Gastroesophageal sphincter (tissue), 4 donors: ENCODE results near the gene TLE7. TPM values are rescaled to one million over a fixed set of nuclear protein-coding genes. Genes with fewer than 3 reads are reported as not detected.

Experiments used
- ATAC-seq: fragments of 150-250 bp; one replicate; pipeline ENCODE4 v1.9.1; 2016; ENCODE audit warnings: mild to moderate bottlenecking, moderate library complexity
- H3K27ac ChIP-seq, 4 donors: fragments of 200-600 bp; sonication (generic) in 3 of 4; 1 replicate in 3 of 4; 2 replicates in 1 of 4; pipeline ENCODE4 v1.5.1; 2016 to 2019
- H3K27me3 ChIP-seq: fragments of 200-600 bp; sonication (generic); one replicate; pipeline ENCODE4 v1.5.1; 2019
- H3K36me3 ChIP-seq, 2 donors: fragments of 200-600 bp; sonication (generic); one replicate each; pipeline ENCODE4 v1.5.1; 2019; ENCODE audit warnings: control low read depth in 1 of 2
- H3K4me1 ChIP-seq, 3 donors: fragments of 200-600 bp; sonication (generic); 1 replicate in 2 of 3; 2 replicates in 1 of 3; pipeline ENCODE4 v1.5.1; 2016 to 2019; ENCODE audit warnings: control low read depth in 2 of 3
- H3K4me3 ChIP-seq, 2 donors: fragments of 200-600 bp; sonication (generic); one replicate each; pipeline ENCODE4 v1.5.1; 2019; ENCODE audit warnings: mild to moderate bottlenecking in 1 of 2, moderate library complexity in 1 of 2
- H3K9me3 ChIP-seq, 3 donors: fragments of 200-600 bp; sonication (generic); one replicate each; pipeline ENCODE4 v1.5.1; 2017 to 2019; ENCODE audit warnings: control low read depth in 2 of 3
- CTCF ChIP-seq, 4 experiments: fragments of 200-600 bp in 2 of 4; fragments of 450-650 bp in 2 of 4; sonication (generic) in 1 of 4; IDR thresholded peaks; one replicate each; pipeline ENCODE4 v1.5.1; 2017 to 2019; ENCODE audit warnings: antibody characterized with exemption in 4 of 4, mild to moderate bottlenecking in 2 of 4, moderate library complexity in 2 of 4
- EP300 ChIP-seq: sonication (generic); formaldehyde crosslinking; IDR thresholded peaks from one replicate; pipeline ENCODE4 v1.6.1; 2017; ENCODE audit warnings: antibody characterized with exemption, mild to moderate bottlenecking
- POLR2A ChIP-seq, 2 donors: fragments of 450-650 bp; IDR thresholded peaks; one replicate each; pipeline ENCODE4 v1.6.1; 2017; ENCODE audit warnings: antibody characterized with exemption in 2 of 2, mild to moderate bottlenecking in 2 of 2, moderate library complexity in 1 of 2
- POLR2AphosphoS5 ChIP-seq: sonication (generic); formaldehyde crosslinking; IDR thresholded peaks from one replicate; pipeline ENCODE4 v1.6.1; 2017; ENCODE audit warnings: antibody characterized with exemption
- WGBS, 2 donors: methylation state at CpG; one replicate each; pipeline ENCODE4 v1.1.5; 2018; ENCODE audit warnings: low coverage in 1 of 2; 5-methylcytosine and 5-hydroxymethylcytosine counted together
- total RNA-seq, 4 donors: library from RNA; depleted of rRNA; stranded (reverse); fragments of >200 nt; gene quantifications; one replicate each; pipeline ENCODE4 v1.1.0, GENCODE V29; 2016

Gene TLE7
- total RNA-seq, 4 donors from 2014 or later, result not detected

- WGBS, 2 donors, result 21 to 23% methylated on average over 6 to 16 of the region's 16 CpGs
- Histone ChIP-seq H3K27me3 (peaks cover 65% of the 10 kb centered on the region), H3K4me3 (no peak overlapping the region), H3K4me1 (peaks cover 0 to 9% (median 0%) of the 10 kb centered on the region in 3 donors), H3K36me3 (no peaks in the 10 kb centered on the region), H3K9me3 (peaks cover 0 to 11% (median 0%) of the 10 kb centered on the region in 3 donors), H3K27ac (no peak overlapping the region)
- ATAC-seq, result no peak
- no peak for TF ChIP-seq CTCF (IDR thresholded peaks at IDR 0.05)
- no peak for TF ChIP-seq POLR2A (IDR thresholded peaks at IDR 0.05)
- TF ChIP-seq POLR2AphosphoS5, result no peak
These were observed 32.7 kb downstream of the TLE7 start for GRCh38 chr16:71409011-71409775.

- Histone ChIP-seq H3K27ac (no peak overlapping the region), H3K27me3 (peaks cover 65% of the 10 kb centered on the region), H3K9me3 (peaks cover 0 to 11% (median 0%) of the 10 kb centered on the region in 3 donors), H3K4me1 (peaks cover 0 to 9% (median 0%) of the 10 kb centered on the region in 3 donors), H3K4me3 (no peak overlapping the region), H3K36me3 (no peaks in the 10 kb centered on the region)
- 33 to 34% methylated on average over 1 to 2 of the region's 3 CpGs for WGBS, 2 donors
- ATAC-seq, result no peak
- no peak for TF ChIP-seq CTCF (IDR thresholded peaks at IDR 0.05)
- TF ChIP-seq EP300, result no peak
- TF ChIP-seq POLR2AphosphoS5, result no peak
- TF ChIP-seq POLR2A (IDR thresholded peaks at IDR 0.05), result no peak
These were observed 33.3 kb downstream of the TLE7 start for GRCh38 chr16:71408536-71408935.

- no peak for ATAC-seq
These were observed 34.1 kb downstream of the TLE7 start for GRCh38 chr16:71407731-71408130.

GRCh38 chr16:71406724-71407123 lies 35.1 kb downstream of the TLE7 start:
- Histone ChIP-seq H3K36me3 (no peaks in the 10 kb centered on the region), H3K27ac (no peak overlapping the region), H3K9me3 (peaks cover 0 to 11% (median 0%) of the 10 kb centered on the region in 3 donors), H3K4me3 (no peak overlapping the region), H3K4me1 (no peaks in the 10 kb centered on the region), H3K27me3 (peaks cover 62% of the 10 kb centered on the region)
- TF ChIP-seq POLR2AphosphoS5 (no peak), CTCF (IDR thresholded peaks at IDR 0.05) (no peak), POLR2A (IDR thresholded peaks at IDR 0.05) (no peak), EP300 (no peak)
- ATAC-seq, result no peak
- WGBS, 2 donors, result 85 to 88% methylated on average over 4 to 5 of the region's 8 CpGs

More at GRCh38 chr16:71407731-71408130, 34.1 kb downstream of the TLE7 start:
- Histone ChIP-seq H3K27me3 (peaks cover 62% of the 10 kb centered on the region), H3K27ac (no peak overlapping the region), H3K36me3 (no peaks in the 10 kb centered on the region), H3K4me3 (no peak overlapping the region), H3K4me1 (peaks cover 0 to 7% (median 0%) of the 10 kb centered on the region in 3 donors), H3K9me3 (peaks cover 0 to 11% (median 0%) of the 10 kb centered on the region in 3 donors)
- no peak for TF ChIP-seq EP300
- TF ChIP-seq POLR2A (IDR thresholded peaks at IDR 0.05), result no peak
- TF ChIP-seq CTCF (IDR thresholded peaks at IDR 0.05), result no peak
- TF ChIP-seq POLR2AphosphoS5, result no peak
- WGBS, 2 donors, result 47 to 71% methylated on average over 1 of the region's 1 CpG

- WGBS, 2 donors, result 40 to 60% methylated on average over 1 of the region's 5 CpGs
- no peak for ATAC-seq
- H3K9me3 ChIP-seq, result peaks cover 0 to 11% (median 0%) of the 10 kb centered on the region in 3 donors
- H3K4me3 ChIP-seq, result no peak overlapping the region
- peaks cover 61% of the 10 kb centered on the region for H3K27me3 ChIP-seq
- TF ChIP-seq EP300 (no peak), POLR2AphosphoS5 (no peak), POLR2A (IDR thresholded peaks at IDR 0.05) (no peak), CTCF (IDR thresholded peaks at IDR 0.05) (no peak)
- H3K36me3 ChIP-seq, result no peaks in the 10 kb centered on the region
- H3K4me1 ChIP-seq, result no peaks in the 10 kb centered on the region
- no peak overlapping the region for H3K27ac ChIP-seq
These were observed 35.5 kb downstream of the TLE7 start for GRCh38 chr16:71406316-71406715.
